NCI-H510A treated with DMSO at 0.1 percent for 48 hours (cell line): ENCODE data around the gene COL20A1.

ENCODE experiments used
- DNase-seq: peaks from one replicate; lab custom pipeline; 2025; lab: John Stamatoyannopoulos, UW

Gene COL20A1

DNA sequence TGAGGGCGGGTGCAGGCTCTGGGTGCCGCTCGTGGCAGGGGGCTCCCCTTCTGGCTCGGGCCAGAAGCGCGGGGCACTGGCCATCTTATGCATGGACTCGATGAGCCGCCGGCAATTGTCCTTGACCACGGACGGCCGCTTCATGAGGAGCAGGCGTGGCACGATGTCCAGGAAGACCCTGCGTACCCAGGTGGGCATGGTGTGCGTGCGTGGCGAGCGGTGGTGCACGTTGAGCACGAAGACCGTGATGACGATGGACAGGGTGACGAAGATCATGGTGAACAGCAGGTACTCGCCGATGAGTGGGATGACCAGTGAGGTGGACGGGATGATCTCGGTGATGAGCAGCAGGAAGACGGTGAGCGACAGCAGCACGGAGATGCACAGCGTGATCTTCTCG is 57.2 kb downstream of the COL20A1 start:
- no peak for DNase-seq

DNA sequence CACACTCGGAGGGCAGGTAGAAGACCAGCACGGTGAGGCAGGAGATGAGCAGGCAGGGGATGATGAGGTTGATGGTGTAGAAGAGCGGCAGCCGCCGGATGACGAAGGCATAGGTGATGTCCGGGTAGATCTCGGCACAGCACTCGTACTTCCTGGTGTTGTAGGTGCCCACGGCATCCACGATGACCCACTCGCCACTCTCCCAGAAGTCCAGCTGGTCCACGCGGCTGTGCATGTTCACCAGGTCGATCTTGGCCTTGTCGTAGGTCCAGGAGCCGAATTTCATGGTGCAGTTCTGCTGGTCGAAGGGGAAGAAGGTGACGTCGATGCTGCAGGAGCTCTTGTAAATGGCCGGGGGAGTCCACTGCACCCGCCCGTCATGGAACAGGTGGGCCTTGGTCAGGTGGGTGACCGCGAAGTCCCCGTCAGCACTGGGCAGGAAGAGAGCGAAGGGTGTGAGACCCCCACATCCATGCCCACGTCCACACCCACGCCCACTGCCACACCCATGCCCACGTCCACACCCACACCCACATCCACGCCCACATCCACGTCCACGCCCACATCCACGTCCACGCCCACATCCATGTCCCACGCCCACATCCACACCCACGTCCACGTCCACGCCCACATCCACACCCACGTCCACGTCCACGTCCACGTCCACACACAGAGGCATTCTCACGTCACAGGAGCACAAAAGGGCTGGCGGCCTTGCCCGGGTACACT is 57.8 kb downstream of the COL20A1 start:
- DNase-seq: no peak

DNA sequence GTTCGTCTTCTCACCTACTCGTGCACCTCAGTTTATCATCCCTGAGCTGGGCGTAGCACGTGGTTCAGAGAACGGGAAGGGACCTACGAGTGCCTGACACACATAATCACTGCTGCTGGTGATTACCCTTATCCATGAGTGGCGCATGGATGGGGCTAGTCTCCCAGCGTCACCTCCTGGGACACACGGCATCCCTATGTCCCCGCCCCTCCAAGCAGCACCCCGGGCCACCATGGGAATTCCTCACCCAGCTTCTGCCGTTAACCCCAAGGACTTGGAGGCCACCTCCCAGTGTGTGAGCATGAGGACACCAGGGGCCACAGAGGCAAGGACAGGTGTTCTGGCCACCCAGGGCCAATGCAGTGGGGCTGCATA is 58.3 kb downstream of the COL20A1 start:
- no peak for DNase-seq

DNA sequence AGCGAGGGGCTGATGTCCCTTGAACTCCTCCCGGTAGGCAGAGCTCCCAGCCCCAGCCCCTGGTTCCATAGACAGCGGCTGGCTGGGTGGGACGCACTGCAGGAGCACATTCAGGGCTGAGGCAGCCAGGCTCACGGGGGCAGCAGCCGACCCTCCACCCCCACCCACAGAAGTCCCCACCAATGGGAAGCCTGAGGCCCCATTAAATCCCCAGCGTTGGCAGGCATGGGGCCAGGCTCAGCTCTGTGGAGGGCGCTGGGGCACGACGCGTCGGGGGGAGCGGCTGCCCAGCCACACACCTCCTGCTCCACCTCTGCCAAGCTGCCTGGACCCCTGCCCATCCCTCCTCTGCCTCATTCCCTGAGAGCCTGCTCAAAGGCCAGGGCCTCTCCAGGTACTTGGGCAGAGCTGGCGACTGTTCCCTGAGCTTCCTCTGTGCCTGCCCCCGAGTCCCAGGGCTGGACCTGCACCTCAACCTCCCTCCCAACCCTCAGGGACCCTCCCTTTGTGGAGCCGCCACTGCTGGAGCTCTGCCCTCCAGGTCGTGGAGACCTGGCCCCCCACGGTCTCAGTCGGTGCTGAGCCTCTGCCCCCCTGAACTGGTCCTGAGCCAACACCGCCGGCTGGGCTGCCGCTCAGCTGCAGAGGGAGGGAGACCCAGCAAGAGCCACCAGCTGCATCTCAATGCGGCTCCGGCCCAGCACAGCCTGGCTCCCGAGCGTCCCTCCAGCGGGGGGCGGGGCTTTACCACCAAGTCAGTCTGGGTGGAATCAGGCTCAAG is 59.0 kb downstream of the COL20A1 start:
- DNase-seq: no peak

DNA sequence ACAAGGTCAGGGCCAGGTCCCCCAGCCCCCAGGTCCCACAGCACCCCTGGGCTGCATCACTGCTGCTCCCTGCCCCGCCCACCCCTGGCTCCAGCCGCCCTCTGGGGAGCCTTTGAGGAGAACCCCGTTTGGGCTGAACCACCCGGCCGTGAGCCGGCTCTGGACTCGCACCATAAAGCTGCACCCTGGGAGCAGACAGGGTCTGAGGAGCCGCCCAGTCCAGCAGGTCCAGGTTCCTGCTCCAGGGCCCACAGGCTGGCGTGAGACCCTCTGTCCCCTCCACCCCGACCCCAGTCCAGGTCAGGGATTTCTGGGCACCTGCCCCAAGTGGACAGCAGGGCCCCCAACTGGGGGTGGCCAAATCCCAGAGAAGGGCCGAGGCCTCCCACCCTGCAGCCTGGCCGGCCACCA is 59.8 kb downstream of the COL20A1 start:
- no peak for DNase-seq

DNA sequence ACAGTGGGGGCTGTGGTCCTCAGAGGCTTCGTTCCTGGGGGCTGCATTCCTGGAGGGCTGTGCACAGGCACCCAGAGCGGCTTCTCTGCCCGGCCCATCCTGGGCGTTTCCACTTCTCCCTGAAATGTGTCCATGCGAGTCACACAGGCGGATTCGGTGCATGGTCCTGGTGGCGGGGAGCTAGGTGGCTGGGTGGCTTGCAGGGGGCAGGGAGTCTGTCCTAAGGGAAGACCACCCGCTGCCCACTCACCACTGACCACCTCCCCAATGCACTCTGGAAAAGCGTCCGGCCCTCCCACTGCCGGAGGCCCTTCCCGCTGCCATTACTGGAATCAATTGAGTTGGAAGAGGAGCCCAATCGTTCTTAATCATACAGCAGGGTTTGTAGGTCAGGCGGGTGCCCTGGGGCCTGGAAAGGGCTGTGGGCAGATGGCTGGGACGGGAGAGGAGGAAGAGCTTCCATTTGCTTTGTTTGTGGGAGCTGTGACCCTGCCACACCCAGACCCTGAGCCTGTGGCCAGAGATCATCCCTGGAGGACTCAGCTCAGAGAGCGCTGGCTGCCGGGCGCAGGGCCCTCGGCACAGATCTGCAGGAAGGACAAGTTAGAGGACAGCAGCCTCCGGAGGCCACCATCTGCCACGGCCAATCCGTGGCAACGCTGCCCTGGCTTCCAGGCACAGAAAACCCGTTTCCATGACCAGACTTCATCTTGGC is 61.8 kb downstream of the COL20A1 start:
- no peak for DNase-seq

DNA sequence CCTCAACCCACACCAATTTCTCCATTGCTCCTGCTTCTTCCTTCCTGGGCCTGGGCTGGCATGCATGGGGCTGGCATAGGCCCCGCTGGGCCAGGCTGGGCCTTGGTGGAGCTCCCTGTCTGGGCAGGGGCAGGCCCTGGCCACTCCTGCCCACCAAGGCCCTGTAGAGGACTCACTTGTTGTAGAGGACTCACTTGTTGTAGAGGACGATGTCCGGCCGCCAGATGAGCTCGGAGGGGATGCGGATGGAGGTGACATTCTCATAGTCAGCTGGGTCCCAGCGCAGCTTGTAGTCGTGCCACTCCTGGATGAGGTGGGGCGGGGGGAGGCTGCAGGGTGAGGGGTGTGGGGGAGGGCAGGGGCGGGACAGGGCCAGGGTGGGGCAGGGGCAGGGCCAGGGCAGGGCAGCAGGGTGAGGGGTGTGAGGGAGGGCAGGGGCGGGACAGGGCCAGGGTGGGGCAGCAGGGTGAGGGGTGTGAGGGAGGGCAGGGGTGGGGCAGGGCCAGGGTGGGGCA is 62.9 kb downstream of the COL20A1 start:
- no peak for DNase-seq

DNA sequence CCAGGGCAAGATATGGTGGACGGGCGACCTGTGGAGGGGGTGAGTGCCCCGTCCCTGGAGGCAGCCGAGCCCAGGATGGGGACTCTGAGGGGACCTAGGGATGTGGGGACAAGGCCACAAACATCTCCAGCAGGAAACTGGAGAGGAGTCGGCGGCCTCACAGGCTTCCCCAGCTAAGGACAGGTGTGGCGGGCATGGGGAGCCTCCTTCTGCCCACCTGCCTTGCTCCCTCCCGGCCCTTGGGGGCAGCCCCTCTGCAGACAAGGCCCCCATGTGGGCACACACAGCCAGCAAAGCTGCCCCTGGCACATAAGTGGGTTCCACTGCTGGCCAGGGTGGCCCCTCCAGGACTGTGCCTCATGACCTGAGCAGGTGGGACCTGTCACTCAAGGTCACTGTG is 63.5 kb downstream of the COL20A1 start:
- no peak for DNase-seq

DNA sequence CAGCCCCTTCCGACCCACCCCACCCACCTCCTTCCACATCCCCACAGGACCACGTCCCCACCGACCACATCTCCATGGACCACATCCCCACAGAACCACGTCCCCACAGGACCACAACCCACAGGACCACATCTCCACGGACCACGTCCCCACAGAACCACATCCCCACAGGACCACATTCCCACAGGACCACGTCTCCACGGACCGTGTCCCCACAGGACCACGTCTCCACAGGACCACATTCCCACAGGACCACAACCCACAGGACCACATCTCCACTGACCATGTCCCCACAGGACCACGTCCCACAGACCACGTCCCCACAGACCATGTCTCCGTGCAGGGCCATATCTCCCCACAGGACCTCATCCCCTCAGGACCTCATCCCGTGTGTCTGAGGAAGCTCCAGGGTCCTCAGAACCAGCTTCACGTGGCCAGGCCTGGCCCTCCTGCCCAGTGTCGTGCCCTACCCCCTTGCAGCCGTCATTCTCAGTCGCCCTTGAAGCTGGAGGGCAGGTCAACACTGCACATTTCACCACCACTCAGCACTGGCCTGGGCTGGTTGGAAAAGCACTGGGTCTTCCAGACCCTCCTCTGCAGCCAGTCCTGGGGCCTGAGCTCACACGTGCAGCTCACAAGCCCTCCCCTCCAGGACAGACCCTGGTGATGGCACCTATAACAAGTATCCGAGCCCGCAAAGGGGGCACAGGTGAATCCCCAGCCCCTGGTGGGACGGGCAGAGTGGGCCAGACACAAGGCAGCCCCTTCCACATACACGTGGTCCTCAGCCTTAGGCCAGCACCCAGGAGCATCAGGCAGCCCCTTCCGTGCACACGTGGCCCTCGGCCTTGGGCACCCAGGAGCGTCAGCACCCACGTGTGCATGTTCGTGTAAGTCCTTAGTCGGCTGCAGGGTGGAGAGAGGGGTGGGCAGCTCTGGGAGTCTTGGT is 64.2 kb downstream of the COL20A1 start:
- DNase-seq: no peak

DNA sequence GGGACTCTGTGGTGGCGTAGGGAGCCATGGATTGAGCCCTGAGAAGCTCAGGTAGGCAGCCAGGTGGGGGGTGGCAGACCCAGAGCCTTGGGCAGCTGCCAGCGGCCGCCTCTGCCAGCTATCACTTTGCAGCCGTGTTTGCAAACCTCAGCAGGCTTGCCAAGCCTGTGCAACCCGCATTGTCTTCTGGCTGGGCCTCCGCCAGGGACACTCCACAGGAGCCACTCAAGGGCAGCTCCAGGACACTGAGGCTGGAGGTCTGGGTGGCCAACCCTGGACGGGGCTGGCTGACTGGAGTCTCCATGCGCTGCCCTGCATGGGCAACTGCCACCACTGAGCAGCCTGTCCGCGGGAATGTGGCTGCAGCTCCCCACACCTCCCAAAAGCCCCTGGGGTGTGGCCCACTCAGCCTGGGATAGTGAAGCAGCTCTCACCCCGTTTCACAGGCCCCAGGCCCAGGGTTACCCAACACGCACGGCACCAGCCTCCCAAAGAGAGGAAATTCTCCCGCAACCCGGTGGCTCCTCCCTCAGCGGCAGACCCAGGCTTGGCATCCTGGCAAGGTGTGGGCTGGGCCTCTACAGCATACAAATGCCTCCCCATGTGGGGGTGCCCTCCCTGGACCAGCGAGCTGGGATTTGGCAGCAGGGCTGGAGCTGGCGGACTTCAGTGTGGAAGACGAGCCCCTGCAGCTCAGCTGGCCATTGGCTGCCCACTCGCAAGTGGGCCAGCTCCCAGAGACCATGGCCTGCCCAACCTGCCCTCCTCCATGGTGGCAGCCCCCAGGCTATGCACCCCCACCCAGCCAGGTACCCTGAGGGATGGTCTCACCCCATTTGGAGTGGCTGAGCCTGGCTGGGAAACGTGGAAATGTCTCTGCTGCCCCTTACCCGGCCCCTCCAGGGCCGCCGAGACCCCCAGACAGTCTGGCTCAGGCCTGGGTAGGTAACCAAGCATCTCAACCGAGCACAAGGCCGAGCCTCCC is 65.2 kb downstream of the COL20A1 start:
- no peak for DNase-seq

DNA sequence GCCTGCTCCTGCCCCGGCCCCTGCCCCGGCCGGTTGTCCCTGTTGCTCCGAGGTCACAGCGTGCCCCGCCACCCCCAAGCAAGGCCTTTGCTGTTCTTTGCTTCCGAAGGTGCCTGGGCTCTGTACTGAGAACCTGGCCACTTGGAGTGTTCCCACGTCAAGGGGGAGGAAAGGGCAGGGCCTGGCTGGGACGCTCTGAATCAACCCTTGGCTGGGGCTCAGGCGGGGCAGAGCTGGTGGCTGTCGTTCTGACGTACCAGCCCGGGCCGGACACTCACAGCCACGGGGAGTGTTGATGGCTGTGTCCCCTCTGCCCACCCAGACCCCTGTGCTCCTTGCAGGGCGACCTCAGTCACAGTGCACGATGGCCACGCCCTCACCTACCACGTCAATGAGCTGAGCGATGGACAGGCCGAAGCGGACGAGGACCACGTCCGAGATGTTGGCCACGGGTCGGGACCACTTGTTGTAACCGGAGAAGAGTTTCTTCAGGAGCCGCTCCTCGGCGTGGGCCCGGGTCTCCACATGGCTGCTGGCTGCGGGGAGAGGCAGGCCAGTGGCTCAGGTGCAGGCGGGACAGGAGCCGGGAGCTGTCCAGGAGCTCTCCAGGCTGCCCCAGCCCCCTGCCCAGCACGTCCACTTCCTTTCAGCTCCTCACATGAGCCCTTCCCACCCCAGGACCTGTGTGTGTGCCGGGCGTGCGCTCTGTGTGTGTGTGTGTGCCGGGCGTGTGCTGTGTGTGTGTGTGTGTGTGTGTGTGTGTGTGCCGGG is 66.4 kb downstream of the COL20A1 start:
- DNase-seq: no peak

DNA sequence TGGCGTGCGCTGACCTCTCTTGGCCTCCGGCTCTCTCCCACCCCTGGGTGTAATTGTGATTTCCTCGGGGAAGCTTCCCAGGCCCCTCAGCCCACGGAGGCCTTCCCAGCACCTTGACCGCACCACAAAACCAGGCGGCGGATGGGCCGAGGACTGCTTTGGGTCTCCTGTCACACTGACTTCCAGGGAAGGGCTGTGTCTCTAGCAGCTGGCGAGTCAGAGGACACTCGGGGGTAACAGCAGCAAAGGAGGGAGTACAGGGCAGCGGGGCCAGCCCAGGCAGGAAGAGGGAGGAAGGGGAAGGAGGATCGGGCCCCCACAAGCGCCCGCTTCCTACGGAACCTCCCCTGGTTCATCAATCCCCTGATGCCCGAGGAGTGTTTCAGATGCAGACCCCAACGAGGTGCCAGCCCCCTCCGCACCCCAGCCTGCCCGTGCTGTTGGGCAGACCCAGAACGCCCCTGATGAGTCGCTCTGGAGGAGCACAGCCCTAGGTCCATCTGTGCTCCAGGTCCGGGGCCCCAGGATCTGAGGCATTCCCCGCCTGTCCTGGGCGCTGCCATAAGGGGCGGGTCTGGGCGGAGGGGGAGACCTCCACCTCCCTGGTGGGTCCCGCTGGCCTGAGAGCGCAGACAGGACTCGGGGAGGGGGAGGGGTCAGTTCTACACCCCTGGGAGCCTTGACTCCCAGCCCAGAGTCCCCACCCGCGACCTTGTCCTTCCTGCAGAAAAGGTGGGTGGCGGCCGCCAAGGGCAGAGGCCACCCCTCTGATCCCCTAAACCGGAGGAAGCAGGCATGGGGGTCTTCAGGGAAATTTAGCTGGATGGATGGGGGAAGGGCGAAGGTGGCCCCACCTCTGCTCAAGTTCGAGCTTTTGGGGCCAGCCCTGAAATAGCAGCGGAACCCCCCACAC is 67.2 kb downstream of the COL20A1 start:
- no peak for DNase-seq

DNA sequence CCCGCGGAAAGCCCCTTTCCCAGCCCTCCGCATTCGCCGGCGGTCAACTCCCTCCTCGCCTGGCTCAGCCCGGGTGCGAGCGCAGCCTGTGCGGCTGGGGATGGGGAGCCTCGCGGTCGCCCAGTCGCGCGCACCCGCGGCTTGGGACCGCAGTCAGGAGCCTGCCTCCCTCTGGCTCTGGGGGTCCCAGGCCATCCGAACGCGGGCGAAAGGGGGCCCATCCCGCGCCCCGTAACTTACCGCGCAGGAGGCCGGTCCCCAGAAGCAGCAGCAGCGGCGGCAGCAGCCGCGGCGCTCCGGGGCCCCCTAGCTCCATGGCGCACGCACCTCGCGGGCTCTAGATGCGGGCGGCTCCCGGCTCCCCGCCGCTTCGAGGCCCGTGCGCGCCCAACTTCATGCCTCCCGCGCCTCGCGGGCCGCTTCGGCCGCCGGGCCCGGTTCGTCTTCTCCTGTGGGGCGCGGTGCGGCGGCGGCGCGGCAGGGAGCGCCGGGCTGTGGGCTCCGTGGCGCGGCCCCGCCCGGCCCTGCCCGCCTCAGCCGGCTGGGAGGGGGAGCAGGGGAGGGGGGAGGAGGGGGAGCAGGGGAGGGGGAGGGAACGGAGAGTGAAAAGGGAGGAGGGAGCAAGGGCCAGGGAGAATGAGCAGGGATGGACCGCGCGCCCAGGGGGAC is 68.0 kb downstream of the COL20A1 start, which contains the start of gene CHRNA4:
Gene CHRNA4, minus strand, starts transcription at position 500 of the 669 bp plus-strand sequence. Its CDS starts 184 bp downstream, at position 316.
- DNase-seq: no peak

DNA sequence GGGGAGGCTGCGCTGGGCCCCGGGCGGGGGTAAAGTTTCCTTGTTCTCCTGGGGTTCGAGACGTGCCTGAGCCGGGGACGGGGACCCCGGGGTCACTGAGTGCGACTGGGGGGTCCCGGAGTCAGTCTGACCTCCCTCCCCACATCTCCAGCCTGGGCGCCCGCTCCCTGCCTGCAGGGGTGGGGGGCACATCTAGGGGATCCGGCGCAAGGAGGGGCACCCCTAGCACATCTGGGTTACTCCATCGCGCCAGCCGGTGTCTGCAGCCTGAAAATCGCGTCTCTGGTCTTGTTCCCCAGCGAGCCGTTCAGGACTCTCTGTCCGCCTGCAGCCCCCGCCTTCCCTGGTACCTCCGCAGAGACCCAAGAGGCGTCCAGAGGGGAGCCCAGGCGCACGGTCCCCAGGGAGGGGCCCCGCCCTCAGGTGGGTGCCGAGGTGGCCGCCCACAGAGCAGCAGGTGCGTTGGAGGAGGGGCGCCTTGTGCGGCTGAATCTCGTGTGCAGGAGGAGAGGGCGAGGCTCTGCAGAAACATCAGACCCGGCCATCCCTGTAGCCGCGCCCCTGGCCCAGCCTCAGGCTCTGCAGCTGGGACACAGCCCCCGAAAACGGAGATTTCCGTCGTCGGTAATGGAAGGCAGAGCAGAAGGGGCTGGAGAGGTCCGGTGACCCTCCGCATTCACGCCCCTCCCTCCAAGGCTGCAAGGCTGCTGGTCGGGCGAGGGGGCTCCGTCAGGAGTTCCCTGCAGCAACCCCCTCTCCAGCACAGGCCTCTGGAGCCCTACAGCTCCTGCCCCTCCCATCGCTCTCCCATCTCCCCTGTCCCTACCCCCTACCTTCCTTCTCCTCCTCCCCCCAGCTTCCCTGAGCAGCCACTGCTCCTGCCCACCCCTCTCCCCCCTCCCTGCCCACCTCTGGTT is 68.8 kb downstream of the COL20A1 start:
- DNase-seq: no peak

DNA sequence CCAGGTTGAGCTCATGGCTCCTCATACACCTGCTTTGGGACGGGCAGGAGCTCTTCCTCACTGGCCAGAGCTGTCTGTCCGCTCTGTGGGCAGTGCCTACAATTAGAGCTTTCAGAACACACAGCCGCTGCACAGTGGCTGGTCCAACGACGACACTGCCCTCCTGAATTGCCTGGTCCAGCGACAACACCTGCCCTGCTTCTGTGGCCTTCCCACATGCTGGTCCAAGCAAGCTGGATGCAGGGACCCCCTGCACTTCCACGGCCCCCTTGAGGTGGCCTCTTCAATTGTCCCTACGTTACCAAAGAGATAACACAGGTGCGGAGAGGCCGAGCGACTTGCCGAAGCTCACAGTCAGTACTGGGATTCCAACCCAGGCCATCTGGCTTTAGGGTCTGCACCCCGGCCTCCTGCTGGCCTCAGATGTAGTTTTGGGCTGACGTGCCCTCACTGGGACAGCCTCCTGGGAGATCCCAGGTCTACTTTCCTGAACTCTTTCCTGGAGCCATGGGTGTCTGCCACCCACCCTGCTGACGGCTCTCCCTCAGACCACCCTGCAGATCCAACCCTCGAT is 69.5 kb downstream of the COL20A1 start:
- no peak for DNase-seq
